Measurements from ENCODE around the gene MCTP1.
A peak's percentile ranks its signal among the peaks of the same experiment; 100 is the strongest.

The MCTP1 gene

GRCh38 chr5:94810281-94810680 lies 474.6 kb downstream of the MCTP1 start:
- Histone ChIP-seq H2AFZ (ENCODE audit: low read depth, low read length) (no peak overlapping the region), H2BK12ac (ENCODE audit: low read length in 2 of 2) (no peak overlapping the region), H2BK5ac (ENCODE audit: low read depth, low read length, poor library complexity, severe bottlenecking) (no peak overlapping the region), H2AK5ac (ENCODE audit: low read length, severe bottlenecking) (no peak overlapping the region), H2BK15ac (ENCODE audit: low read depth, poor library complexity, severe bottlenecking) (no peak overlapping the region), H3K27me3 (ENCODE audit: control insufficient read depth in 1 of 2, insufficient read depth in 1 of 2, low read length in 2 of 2) (no peaks in the 10 kb centered on the region), H3K79me1 (replicated peaks; ENCODE audit: low read length, poor library complexity, severe bottlenecking) (no peaks in the 10 kb centered on the region), H4K8ac (ENCODE audit: low read length) (no peak overlapping the region), H3K18ac (ENCODE audit: low read depth in 1 of 2, low read length in 2 of 2) (no peak overlapping the region), H3K9me3 (ENCODE audit: control insufficient read depth, low read length) (no peaks in the 10 kb centered on the region), H3K9ac (ENCODE audit: low read length) (no peak overlapping the region), H2BK120ac (ENCODE audit: low read depth, low read length) (no peak overlapping the region), H4K91ac (ENCODE audit: low read length) (no peak overlapping the region), H3K4me1 (ENCODE audit: control insufficient read depth, insufficient read depth, low read depth, low read length) (no peaks in the 10 kb centered on the region), H3K27ac (ENCODE audit: low read length, poor library complexity, severe bottlenecking) (no peak overlapping the region), H3K4ac (ENCODE audit: low read depth in 1 of 2, low read length in 2 of 2) (no peak overlapping the region), H3K23ac (ENCODE audit: low read length in 2 of 2) (no peak overlapping the region), H3K14ac (ENCODE audit: low read length in 2 of 2) (no peak overlapping the region), H3K4me3 (ENCODE audit: insufficient read depth in 1 of 2, low read depth in 1 of 2, low read length in 2 of 2) (no peak overlapping the region), H3K4me2 (ENCODE audit: low read length, poor library complexity, severe bottlenecking) (no peak overlapping the region), H3K36me3 (ENCODE audit: control insufficient read depth in 1 of 2, insufficient read depth in 2 of 2, low read depth in 1 of 2, low read length in 2 of 2) (no peaks in the 10 kb centered on the region)
- no peak for DNase-seq

- H3K27me3 ChIP-seq (ENCODE audit: control insufficient read depth in 1 of 2, insufficient read depth in 1 of 2, low read length in 2 of 2): no peaks in the 10 kb centered on the region
- H3K4me1 ChIP-seq (ENCODE audit: control insufficient read depth, insufficient read depth, low read depth, low read length): no peaks in the 10 kb centered on the region
- H3K4me2 ChIP-seq (ENCODE audit: low read length, poor library complexity, severe bottlenecking): no peak overlapping the region
- H3K27ac ChIP-seq (ENCODE audit: low read length, poor library complexity, severe bottlenecking): no peak overlapping the region
- H3K18ac ChIP-seq (ENCODE audit: low read depth in 1 of 2, low read length in 2 of 2): no peak overlapping the region
- DNase-seq: no peak
- H2AFZ ChIP-seq (ENCODE audit: low read depth, low read length): no peak overlapping the region
- H2BK15ac ChIP-seq (ENCODE audit: low read depth, poor library complexity, severe bottlenecking): no peak overlapping the region
- H3K9me3 ChIP-seq (ENCODE audit: control insufficient read depth, low read length): no peaks in the 10 kb centered on the region
- H3K4me3 ChIP-seq (ENCODE audit: insufficient read depth in 1 of 2, low read depth in 1 of 2, low read length in 2 of 2): no peak overlapping the region
- H3K36me3 ChIP-seq (ENCODE audit: control insufficient read depth in 1 of 2, insufficient read depth in 2 of 2, low read depth in 1 of 2, low read length in 2 of 2): no peaks in the 10 kb centered on the region
- no peak overlapping the region for H4K91ac ChIP-seq (ENCODE audit: low read length)
- no peak overlapping the region for H2AK5ac ChIP-seq (ENCODE audit: low read length, severe bottlenecking)
- H3K4ac ChIP-seq (ENCODE audit: low read depth in 1 of 2, low read length in 2 of 2): no peak overlapping the region
- H3K14ac ChIP-seq (ENCODE audit: low read length in 2 of 2): no peak overlapping the region
- no peak overlapping the region for H2BK120ac ChIP-seq (ENCODE audit: low read depth, low read length)
- H2BK12ac ChIP-seq (ENCODE audit: low read length in 2 of 2): no peak overlapping the region
- no peaks in the 10 kb centered on the region for H3K79me1 ChIP-seq (replicated peaks; ENCODE audit: low read length, poor library complexity, severe bottlenecking)
- H4K8ac ChIP-seq (ENCODE audit: low read length): no peak overlapping the region
- H3K9ac ChIP-seq (ENCODE audit: low read length): no peak overlapping the region
- no peak overlapping the region for H3K23ac ChIP-seq (ENCODE audit: low read length in 2 of 2)
- no peak overlapping the region for H2BK5ac ChIP-seq (ENCODE audit: low read depth, low read length, poor library complexity, severe bottlenecking)
Measured at GRCh38 chr5:94808497-94808896, 476.4 kb downstream of the MCTP1 start.

- Histone ChIP-seq H4K91ac (ENCODE audit: low read length) (no peak overlapping the region), H2AK5ac (ENCODE audit: low read length, severe bottlenecking) (no peak overlapping the region), H3K9ac (ENCODE audit: low read length) (no peak overlapping the region), H3K27ac (ENCODE audit: low read length, poor library complexity, severe bottlenecking) (no peak overlapping the region), H4K8ac (ENCODE audit: low read length) (no peak overlapping the region), H3K4ac (ENCODE audit: low read depth in 1 of 2, low read length in 2 of 2) (no peak overlapping the region), H3K36me3 (ENCODE audit: control insufficient read depth in 1 of 2, insufficient read depth in 2 of 2, low read depth in 1 of 2, low read length in 2 of 2) (no peaks in the 10 kb centered on the region), H2AFZ (ENCODE audit: low read depth, low read length) (no peak overlapping the region), H2BK5ac (ENCODE audit: low read depth, low read length, poor library complexity, severe bottlenecking) (no peak overlapping the region), H3K14ac (ENCODE audit: low read length in 2 of 2) (no peak overlapping the region), H2BK15ac (ENCODE audit: low read depth, poor library complexity, severe bottlenecking) (no peak overlapping the region), H3K4me2 (ENCODE audit: low read length, poor library complexity, severe bottlenecking) (no peak overlapping the region), H2BK120ac (ENCODE audit: low read depth, low read length) (no peak overlapping the region), H3K4me1 (ENCODE audit: control insufficient read depth, insufficient read depth, low read depth, low read length) (no peaks in the 10 kb centered on the region), H3K18ac (ENCODE audit: low read depth in 1 of 2, low read length in 2 of 2) (no peak overlapping the region), H3K27me3 (ENCODE audit: control insufficient read depth in 1 of 2, insufficient read depth in 1 of 2, low read length in 2 of 2) (no peaks in the 10 kb centered on the region), H2BK12ac (ENCODE audit: low read length in 2 of 2) (no peak overlapping the region), H3K4me3 (ENCODE audit: insufficient read depth in 1 of 2, low read depth in 1 of 2, low read length in 2 of 2) (no peak overlapping the region), H3K23ac (ENCODE audit: low read length in 2 of 2) (no peak overlapping the region), H3K9me3 (ENCODE audit: control insufficient read depth, low read length) (no peaks in the 10 kb centered on the region), H3K79me1 (replicated peaks; ENCODE audit: low read length, poor library complexity, severe bottlenecking) (no peaks in the 10 kb centered on the region)
- WGBS: 100% methylated on average over 1 of the region's 1 CpG
- DNase-seq: no peak
Measured at GRCh38 chr5:94807985-94808384, 476.9 kb downstream of the MCTP1 start.

GRCh38 chr5:94802450-94802849 lies 482.4 kb downstream of the MCTP1 start:
- Histone ChIP-seq H3K14ac (ENCODE audit: low read length in 2 of 2) (no peak overlapping the region), H3K79me1 (replicated peaks; ENCODE audit: low read length, poor library complexity, severe bottlenecking) (no peaks in the 10 kb centered on the region), H2BK5ac (ENCODE audit: low read depth, low read length, poor library complexity, severe bottlenecking) (no peak overlapping the region), H3K4me1 (ENCODE audit: control insufficient read depth, insufficient read depth, low read depth, low read length) (no peaks in the 10 kb centered on the region), H4K8ac (ENCODE audit: low read length) (no peak overlapping the region), H2BK15ac (ENCODE audit: low read depth, poor library complexity, severe bottlenecking) (no peak overlapping the region), H3K23ac (ENCODE audit: low read length in 2 of 2) (no peak overlapping the region), H2AK5ac (ENCODE audit: low read length, severe bottlenecking) (no peak overlapping the region), H3K27me3 (ENCODE audit: control insufficient read depth in 1 of 2, insufficient read depth in 1 of 2, low read length in 2 of 2) (no peaks in the 10 kb centered on the region), H3K27ac (ENCODE audit: low read length, poor library complexity, severe bottlenecking) (no peak overlapping the region), H3K18ac (ENCODE audit: low read depth in 1 of 2, low read length in 2 of 2) (no peak overlapping the region), H2BK120ac (ENCODE audit: low read depth, low read length) (no peak overlapping the region), H3K9ac (ENCODE audit: low read length) (no peak overlapping the region), H3K4me2 (ENCODE audit: low read length, poor library complexity, severe bottlenecking) (no peak overlapping the region), H2AFZ (ENCODE audit: low read depth, low read length) (no peak overlapping the region), H2BK12ac (ENCODE audit: low read length in 2 of 2) (no peak overlapping the region), H3K36me3 (ENCODE audit: control insufficient read depth in 1 of 2, insufficient read depth in 2 of 2, low read depth in 1 of 2, low read length in 2 of 2) (no peaks in the 10 kb centered on the region), H4K91ac (ENCODE audit: low read length) (no peak overlapping the region), H3K4me3 (ENCODE audit: insufficient read depth in 1 of 2, low read depth in 1 of 2, low read length in 2 of 2) (no peak overlapping the region), H3K9me3 (ENCODE audit: control insufficient read depth, low read length) (no peaks in the 10 kb centered on the region), H3K4ac (ENCODE audit: low read depth in 1 of 2, low read length in 2 of 2) (no peak overlapping the region)
- peak; percentile 19 for DNase-seq
- 86% methylated on average over 1 of the region's 2 CpGs for WGBS

Measured in mesenchymal stem cell (in vitro differentiated cells and primary cell).